DMS53 treated with DMSO at 0.1 percent for 48 hours (cell line): ENCODE results near the gene RASAL2.
"Not testable (repeated sequence)": the region's sequence is repeated elsewhere in the genome, so short reads cannot be mapped to it uniquely, and the experiment has no call there.

Experiments used
- DNase-seq: peaks from one replicate; lab custom pipeline; 2025; ENCODE audit not compliant: unreplicated experiment; lab: John Stamatoyannopoulos, UW

Gene RASAL2

DNA sequence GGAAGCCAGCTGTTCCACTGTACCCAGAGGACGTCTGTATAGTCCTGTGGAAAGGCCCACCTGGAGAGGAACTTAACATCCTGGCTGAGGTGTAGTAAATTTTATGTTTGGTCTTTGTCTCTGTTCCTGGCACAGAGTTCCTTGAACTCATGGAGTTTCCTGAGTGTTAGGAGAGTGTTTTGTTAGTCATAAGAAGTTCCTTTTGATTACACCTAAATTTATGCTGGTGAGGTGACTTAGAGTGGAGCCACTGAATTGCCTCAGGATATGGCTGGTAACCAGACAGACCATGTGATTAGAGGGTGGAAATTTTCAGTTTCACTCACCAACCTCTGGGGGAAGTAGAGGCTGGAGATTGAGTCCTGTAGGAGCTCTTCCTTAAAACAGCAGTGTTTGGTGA, 57.9 kb downstream of the RASAL2 start:
- DNase-seq: no peak

DNA sequence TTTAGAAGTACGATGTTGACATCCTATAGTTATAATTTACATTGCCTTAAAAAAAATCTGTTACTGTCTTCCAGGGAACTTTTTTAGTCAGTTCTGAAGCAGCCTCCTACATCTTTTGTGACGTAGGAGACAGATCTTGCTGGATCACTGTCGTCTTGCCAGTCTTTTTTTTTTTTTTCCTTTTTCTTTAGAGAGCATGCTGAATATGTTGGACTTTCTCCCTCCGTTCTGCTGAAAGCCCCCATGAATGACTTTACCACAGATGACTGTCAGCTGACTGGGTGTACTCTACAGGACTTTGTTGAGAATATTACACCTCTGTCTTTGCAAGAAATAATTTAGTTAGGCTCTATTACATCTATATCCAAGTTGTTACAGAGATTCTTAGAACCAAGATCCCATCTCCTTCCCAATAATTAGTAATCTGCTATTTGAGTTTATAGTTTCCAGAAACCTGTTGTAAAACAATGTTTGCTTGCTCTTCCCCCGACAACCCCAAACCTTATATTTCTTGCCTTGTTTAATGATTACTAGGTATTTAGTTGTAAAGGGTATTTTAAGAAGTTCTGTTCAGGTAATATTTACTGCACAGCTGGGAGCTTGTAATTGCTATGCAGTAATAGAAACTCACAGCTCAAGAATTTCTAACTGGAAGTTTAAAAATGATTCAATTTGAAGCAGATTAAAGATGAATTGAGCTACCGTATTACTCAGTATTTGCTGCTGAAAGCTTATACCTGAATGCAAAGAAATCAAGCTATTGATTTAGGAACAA, 61.8 kb downstream of the RASAL2 start:
- no peak for DNase-seq

DNA sequence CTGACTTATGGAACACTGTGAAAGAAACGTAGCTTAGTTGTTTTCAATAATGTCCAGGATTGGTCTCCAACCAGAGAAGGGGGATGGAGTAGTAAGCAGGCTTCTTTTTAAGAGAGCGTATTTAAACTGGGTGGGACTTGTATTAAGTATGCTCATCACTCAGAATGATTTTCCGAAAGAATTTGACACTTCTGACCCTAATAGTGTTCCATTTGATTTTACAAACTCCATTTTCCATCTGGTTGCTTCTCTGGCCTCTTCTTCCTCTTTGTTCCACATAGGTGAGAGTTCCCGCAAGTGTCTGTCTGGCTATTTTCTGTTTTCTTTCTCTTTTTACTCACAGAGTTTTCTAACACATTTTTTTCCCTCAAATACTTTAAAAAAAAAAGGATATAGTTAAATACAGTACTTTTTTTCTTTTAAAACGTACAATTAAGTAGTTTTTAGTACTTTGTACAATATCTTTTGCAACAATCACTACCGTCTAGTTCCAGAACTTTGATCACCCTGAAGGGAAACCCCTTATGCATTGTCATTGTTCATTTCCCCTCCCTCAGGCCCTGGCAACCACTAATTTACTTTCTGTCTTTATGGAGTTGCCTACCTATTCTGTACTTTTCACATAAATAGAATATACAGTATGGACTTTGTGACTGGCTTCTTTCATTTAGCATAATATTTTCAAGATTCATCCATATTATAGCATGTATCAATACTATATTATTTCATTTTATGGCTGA, 67.0 kb downstream of the RASAL2 start:
- no peak for DNase-seq

DNA sequence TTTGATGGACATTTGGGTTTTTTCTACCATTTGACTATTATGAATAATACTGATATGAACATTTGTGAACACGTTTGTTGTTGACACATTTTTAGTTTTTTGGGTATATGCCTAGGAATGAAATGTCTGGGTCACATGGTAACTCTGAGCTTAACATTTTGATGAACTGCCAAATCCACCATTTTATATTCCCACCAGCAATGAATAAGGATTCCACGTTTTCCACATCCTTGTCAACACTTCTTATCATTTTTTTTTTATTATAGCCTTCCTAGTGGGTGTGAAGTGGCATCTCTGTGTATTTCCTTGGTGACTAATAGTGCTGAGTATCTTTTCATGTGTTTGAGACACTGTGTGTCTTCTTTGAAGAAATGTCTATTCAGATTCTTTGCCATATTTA, 67.6 kb downstream of the RASAL2 start:
- no peak for DNase-seq

DNA sequence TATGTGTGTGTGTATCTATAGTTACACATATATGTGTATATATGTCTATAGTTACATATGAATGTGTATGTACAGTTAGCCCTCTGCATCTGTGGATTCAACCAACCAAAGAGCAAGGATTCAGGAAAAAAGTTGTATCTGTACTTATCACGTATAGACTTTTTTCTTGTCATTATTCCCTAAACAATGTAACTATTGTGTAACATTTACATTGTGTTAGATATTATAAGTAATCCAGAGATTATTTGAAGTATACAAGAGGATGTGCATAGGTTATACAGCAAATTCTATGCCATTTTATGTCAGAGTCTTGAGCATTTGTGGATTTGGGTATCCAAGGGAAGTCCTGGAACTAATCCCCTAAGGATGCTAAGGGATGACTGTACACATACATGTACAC, 71.3 kb downstream of the RASAL2 start:
- no peak for DNase-seq

DNA sequence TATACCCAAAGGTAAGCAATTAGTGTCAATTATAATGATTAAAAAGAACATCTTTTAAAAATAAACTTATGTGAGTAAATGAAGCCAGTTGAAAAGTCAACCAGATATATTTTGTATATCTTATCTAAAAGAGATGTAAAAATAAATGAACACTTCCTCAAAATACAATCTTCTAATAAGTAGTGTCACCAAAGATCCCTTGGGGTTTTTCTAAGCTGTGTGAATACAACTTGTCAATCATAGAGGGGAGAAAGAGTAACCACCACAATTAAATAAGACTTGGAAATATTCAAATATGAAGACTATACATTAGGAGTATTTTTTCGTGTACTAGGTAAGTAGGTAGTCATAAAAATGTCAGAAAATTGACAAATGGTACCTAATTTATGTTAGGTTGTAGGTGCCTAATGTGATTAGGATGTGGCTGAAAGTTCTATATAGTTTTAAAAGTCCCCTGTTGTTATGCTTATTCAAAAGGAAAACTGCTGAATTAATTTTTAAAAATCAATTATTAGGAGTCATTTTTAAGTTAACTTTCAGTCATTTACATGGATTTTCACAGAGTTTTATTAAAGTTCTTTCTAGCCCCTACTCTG, 72.6 kb downstream of the RASAL2 start:
- DNase-seq: no peak

DNA sequence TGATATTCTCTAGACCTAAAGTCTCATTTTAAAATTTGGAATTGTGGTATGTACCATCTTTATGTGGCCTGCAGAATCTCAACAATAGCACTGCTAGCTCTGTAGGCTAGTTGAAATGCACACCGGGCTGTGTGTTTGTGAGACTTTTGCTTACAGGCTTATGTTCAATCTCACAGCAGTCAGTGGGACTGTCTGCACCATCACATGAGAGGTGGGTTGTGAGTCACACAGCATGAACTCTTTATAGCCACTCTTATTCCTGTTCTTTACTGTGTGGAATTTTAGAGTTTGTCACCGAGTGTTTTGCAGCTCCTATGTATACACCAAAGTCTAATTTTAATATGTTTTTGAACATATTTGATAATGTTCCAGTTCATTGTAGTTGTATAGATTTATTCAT, 74.6 kb downstream of the RASAL2 start:
- no peak for DNase-seq

DNA sequence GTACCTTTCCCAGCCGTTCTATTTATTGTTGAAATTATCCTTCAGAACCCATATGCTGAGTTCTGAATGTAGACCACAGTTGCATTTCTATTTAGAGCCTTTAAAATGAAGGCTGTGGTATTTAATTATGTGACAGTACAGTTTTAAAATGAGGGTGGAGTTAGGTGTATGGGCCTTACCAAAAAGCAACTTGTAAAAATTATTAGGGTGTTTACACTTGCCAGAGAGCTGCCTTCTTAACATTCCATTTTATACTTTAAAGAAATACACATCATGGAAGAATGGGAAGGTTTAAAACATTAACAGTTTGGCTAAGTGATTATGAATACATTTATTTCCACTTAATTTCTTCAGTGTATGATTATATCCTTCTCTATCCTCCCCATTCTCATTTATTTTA, 75.7 kb downstream of the RASAL2 start:
- DNase-seq: no peak

DNA sequence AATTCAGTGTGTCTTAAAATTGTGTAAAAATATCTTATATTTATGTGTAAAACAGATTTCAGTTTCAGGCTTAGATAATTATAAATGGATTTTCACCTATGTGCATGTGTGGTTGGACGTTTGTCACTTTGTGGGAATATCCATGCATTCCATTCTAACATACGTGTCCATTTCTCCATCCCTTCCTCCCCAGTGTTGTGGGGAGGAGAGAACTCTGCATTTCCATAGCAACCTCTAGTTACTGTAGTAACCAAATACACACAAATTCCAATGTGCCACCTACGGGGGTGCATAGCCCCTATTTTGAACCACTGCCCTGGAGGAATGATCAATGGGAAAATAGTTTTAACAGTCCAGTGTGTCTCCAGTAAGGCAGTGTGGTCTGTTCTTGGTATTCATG, 79.0 kb downstream of the RASAL2 start:
- no peak for DNase-seq

DNA sequence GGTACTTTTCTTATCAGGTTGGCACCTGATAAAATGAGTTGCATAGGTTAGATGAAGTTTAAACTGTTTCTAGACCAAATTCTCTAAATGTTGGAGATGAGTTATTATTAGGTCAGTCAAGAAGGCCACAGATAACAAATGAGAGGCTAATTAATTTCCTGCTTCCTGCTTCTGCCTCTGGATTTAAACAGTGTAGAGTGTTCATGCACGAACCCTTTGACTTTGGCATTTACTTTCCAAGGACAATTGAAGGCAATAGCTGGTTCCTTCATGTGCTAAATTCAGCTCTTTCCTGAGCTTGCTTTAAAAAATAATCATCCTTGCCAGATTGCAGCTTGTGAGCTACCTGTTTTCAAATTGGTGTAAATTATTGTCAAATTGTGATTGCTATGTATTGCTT, 80.6 kb downstream of the RASAL2 start:
- DNase-seq: no peak

DNA sequence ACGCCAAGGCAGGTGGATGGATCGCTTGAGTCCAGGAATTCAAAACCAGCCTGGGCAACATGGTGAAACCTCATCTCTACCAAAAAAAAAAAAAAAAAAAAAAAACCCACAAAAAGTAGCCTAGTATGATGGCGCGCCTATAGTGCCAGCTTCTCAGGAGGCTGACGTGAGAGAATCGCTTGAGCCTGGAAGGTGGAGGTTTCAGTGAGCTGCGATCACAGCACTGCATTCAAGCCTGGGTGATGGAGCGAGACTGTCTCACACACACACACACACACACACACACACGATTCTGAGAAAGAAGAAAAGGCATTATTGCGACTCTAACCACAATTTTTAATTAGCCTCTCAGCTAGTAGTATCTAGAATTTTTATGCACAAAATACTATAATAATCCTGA, 86.5 kb downstream of the RASAL2 start:
- no peak for DNase-seq

DNA sequence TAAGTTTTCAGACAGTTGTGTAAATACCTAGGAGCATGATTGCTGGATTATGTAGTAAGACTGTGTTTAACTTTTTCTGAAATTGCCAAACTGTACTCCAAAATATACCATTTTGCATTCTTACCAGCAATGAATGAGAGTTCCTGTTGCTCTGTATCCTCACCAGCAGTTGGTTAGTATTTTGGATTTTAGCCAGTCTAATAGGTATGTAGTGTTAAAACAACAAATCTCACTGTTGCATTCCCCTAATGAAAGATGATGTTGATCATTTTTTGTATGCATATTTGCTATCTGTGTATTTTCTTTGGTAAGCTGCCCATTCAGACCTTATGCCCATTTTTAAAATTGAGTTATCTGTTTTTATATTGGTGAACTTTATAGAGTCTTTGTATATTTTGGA, 89.9 kb downstream of the RASAL2 start:
- DNase-seq: no peak

DNA sequence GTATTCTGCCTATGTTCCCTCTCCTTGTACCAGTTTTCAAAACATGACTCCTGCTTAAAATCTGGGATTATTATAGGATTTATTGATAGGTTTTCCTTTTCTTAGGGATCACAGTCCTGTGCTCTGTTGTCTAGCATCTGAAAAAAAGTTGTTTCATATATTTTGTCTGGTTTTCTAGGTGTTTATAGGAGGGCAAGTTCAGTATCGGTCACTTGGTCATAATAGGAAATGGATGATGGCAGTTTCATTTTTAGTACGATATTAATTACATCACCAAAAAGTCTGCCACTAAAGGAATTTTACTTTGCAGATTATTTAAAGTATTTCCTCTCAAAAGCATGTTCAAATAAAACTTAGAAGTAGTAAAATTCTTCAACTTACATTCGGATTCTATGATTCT, 94.4 kb downstream of the RASAL2 start:
- no peak for DNase-seq

DNA sequence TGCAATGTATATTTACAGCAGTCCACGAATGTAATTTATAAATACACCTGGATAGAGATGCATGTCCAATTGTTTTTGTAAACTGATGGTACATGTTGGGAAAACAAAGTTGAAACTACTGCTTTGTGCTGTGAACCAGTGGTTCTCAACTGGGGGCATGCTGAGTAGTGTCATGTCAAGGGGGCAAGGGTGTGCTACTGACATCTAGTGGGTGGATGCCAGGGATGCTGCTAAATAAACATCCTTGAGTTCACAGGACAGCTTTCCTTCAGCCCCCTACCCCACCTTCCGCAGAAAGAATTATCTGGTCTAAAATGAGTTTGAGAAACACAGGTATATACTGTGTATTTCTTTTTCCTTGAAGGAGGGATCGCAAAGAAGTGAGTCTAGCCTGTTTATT, 95.9 kb downstream of the RASAL2 start:
- no peak for DNase-seq

DNA sequence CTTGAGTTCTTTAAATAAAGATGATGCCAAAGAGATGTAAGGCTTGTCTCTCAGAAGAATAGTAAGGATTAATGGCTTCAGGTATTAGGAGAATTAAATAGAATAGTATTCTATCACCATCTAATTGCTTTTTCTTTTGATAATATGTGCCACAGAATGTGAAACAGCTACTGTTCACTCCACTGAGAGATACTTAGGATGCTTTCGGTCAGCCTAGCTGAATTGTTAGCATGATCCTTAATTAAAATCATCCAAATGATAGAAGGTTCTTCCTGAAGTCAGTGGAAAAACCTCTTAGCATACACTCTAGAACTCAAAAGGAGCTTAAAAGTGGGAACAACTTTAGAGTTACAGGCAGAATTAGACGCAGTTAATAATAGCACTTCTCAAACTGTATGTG, 97.0 kb downstream of the RASAL2 start:
- no peak for DNase-seq

DNA sequence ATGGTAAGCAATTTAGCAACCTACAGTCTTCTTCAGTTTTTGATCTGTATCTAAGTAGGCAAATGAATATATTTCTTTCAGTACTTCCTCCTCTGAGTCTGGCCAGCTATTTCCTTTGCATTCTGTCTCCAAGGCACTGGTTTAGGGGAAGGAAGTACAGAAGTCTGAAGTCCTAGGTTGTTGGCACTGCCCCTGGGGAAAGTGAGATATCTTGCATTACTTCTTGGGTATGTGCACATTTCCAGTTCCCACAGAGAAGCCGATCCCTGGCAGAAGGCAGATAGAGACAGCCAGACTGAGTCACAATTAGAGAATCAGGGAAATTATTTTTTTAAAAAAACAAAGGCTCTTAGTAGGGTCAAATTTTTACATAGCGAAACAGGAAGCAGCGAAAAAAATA, 98.8 kb downstream of the RASAL2 start:
- no peak for DNase-seq

DNA sequence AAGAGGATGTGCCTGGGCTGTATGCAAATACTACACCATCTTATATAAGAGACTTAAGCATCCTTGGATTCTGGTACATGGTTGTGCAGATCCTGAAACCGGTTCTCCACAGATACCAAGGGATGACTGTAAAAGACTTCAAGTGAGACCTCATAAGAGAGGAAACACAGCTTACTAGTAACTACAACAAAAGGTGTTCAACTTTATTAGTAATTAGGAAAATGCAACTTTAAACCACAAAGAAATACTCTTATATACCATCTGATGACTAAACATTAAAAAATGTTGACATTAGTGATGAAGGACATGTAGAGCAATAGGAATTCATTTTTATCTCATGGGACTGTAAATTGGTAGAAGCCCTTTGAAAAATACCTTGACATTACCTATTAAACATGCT, 102.7 kb downstream of the RASAL2 start:
- no peak for DNase-seq

DNA sequence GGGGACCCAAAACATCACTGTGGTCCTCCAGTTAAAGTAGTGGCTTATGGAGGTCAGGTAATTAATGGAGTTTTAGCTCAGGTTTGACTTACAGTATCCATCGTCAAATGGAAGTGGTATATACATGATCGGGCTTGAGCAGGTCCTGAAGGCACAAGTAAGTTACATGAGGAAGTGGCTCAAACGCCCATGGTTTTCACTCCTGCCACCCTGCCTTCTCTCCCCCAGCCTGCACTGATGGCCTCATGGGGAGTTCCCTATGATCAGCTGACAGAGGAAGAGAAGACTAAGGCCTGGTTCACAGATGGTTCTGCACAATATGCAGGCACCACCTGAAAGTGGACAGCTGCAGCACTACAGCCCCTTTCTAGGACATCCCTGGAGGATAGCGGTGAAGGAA, 108.2 kb downstream of the RASAL2 start:
- DNase-seq: not testable (repeated sequence)

DNA sequence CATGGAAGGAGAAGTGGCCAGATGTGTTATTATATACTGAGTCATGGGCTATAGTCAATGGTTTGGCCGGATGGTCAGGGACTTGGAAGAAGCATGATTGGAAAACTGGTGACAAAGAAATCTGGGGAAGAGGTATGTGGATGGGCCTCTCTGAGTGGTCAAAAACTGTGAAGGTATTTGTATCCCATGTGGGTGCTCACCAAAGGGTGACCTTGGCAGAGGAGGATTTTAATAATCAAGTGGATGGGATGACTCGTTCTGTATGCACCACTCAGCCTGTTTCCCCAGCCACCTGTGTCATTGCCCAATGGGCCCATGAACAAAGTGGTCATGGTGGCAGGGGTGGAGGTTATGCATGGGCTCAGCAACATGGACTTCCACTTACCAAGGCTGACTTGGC, 108.6 kb downstream of the RASAL2 start:
- not testable (repeated sequence) for DNase-seq

DNA sequence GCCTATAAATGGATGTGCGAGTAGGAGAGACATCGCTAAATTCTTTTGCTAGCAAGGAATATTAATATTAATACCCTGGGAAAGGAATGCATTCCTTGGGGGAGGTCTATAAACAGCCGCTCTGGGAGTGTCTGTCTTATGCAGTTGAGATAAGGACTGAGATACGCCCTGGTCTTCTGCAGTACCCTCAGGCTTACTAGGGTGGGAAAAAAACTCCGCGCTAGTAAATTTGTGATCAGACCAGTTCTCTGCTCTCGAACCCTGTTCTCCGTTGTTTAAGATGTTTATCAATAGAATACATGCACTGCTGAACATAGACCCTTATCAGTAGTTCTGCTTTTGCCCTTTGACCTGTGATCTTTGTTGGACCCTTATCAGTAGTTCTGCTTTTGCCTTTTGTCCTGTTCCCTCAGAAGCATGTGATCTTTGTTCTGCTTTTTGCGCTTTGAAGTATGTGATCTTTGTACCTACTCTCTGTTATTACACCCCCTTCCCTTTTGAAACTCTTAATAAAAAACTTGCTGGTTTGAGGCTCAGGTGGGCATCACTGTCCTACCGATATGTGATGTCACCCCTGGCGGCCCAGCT, 114.5 kb downstream of the RASAL2 start:
- DNase-seq: not testable (repeated sequence)

DNA sequence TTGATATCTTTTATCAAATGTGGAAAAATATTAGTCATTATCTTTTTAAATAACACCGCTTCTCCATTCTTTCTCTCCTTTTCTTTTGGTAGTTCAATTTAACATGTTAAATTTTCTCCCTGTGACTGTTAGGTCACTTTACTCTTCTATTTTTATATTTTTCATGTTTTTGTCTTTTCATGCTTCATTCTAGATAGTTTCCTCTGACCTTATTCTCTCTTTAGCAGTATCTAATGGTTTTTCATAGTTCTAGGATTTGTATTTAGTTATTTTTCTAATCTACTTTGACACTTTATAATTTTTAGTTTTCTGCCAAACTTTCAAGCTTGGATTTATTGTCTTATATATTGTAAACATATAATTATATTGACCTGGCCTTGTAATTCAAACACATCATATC, 116.0 kb downstream of the RASAL2 start:
- DNase-seq: no peak

DNA sequence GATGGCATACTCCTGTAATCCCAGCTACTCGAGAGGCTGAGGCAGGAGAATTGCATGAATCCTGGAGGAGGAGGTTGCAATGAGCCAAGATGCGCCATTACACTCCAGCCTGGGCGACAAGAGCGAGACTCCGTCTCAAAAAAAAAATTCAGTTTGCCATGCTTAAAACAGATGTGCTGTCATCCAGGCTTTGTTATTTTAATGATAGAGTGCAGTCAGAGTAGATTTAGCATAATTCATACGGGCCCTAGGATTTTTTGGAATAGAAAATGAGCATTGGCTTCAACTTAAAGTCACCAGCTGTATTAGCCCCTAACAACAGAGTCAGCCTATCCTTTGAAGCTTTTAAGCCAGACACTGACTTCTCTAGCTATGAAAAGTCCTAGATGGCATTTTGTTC, 124.6 kb downstream of the RASAL2 start:
- no peak for DNase-seq
